GM18505 (cell line): ENCODE results near the gene BICD1.

Experiments used
- ATAC-seq: cut with Tn5 transposase; IDR thresholded peaks from one replicate; pipeline ENCODE4 v1.9.1; 2021; ENCODE audit not compliant: unreplicated experiment
- POLR2A ChIP-seq: IDR thresholded peaks from 4 replicates; pipeline ENCODE4 v1.6.1; 2011; ENCODE audit warnings: borderline replicate concordance; ENCODE audit not compliant: insufficient read depth, insufficient read length; ENCODE audit errors: extremely low read depth

Gene BICD1

DNA sequence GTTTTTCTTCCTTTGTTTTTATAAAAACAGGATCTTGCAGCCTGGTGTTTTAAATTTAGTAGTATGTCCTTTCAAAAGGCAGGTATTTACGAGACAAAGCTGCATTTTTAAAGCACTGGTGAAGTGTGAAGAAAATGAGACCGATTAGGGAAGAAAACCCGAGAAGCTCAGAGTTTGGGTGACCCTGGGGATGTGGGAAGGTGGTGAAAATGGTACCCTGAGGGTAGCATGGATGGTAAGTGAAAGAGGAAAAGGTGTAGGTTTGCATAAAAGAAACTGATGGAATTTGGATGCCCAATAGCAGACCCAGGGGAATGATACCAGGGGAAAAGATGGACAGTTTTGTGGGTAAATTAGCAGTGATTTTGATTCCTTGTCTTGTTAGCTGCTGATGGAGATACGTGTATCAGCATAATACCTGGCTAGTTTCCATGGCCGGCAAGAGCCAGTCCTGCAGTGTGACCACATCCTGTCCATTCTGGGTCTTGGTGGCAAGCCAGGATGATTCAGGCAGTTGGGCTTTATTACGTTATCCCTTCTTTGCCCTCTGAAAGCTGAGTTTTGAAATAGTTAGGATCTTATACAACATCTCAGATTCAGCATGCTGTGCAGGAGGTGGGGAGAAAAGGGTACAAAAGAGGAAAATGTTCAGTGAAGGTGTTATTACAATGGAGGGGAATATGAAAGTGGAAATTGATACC, 8.9 kb downstream of the BICD1 start:
- no peak for ATAC-seq
- no peak for TF ChIP-seq POLR2A

DNA sequence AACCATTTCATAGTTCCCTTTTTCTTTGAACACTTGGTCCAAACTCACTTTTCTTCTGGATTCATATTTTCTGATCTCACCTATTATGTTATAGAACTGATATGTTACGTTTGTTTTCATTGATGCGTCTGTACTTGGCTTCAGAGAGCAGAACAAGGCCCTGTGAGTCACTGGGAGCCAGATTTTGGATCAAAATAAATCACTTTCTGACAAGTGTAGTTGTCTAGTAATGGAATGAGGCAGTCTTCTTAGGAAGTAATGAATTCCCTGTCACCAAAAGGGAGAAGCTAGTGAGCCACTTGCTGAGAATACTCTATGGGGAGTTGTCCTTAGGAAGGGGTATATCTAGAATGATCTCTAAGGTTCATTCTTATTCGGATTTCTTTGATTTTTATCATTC, 10.2 kb downstream of the BICD1 start:
- no peak for TF ChIP-seq POLR2A
- no peak for ATAC-seq

DNA sequence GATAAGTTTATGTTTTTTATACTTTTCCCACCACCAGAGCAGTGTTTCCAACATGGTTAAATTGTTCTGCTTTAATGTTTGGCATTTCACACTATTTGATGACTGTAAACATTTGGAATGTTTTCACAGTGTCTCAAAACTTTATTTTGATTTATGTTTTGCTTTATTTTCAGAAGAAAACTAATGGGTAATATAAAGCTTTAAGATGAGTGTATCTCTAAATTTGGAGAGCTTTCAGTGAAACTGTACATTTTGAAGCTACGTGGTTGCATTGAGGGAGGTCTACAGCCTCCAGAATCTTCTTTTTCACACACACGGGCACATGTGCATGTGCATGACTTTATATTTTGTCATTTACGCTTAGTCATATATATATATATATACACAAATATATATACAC, 10.7 kb downstream of the BICD1 start:
- no peak for TF ChIP-seq POLR2A
- no peak for ATAC-seq

DNA sequence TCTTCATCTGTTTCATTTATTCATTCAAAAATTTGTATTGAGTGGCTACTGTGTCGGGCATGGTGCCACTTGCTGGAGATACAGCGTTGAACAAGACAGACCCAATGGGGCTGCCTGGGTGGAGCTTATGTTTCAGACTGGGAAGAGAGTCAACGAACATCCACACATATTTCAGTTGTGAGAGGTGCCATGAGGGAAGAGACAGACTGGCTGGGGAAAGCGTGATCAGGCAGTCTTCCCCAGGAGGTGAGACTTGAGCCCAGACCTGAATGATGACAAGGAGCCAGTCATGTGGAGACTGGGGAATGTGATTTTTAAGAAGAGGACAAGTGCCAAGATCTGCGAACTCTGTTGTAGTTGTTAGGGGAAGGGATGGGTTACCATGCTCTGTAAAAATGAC, 12.2 kb downstream of the BICD1 start:
- TF ChIP-seq POLR2A = no peak
- ATAC-seq = no peak

DNA sequence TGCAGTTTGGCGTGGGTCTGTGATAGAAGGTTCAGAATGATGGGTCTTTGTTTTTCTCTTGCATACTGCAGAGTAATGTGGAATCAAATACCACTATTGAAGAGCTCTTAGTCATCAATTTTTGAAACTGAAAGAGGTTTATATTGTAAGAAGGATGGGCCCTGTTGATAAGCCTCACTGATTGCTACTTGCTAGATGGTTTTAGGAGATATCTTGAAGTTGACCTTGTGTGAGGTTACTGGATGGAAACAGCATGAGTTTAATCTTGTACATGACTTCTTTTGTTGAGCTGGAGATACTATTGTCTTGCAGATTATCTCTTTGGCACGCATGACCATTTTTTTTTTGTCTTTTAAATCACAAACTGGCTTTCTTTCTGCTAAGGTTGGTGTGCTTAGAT, 13.8 kb downstream of the BICD1 start:
- TF ChIP-seq POLR2A = no peak
- peak; percentile 79 for ATAC-seq

DNA sequence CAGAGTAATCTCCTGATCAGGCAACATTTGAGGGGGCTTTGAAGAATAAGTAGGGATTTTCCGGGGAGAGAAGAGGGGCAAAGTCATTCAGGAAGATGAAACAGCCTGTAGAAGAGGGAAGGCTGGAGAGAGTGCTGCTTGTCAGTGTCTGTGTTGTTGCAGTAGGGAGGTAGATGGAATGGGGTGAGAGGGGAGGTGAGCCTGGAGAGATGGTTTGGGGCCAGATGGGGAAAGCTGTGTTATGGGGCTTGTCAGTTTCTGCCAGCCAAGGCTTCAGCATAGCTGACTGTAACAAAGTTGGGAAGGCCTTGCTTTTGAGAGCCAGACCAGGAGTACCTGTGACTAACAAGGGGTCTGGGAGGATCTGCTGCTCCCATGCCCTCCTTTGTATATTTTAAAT, 18.0 kb downstream of the BICD1 start:
- no peak for TF ChIP-seq POLR2A
- no peak for ATAC-seq

DNA sequence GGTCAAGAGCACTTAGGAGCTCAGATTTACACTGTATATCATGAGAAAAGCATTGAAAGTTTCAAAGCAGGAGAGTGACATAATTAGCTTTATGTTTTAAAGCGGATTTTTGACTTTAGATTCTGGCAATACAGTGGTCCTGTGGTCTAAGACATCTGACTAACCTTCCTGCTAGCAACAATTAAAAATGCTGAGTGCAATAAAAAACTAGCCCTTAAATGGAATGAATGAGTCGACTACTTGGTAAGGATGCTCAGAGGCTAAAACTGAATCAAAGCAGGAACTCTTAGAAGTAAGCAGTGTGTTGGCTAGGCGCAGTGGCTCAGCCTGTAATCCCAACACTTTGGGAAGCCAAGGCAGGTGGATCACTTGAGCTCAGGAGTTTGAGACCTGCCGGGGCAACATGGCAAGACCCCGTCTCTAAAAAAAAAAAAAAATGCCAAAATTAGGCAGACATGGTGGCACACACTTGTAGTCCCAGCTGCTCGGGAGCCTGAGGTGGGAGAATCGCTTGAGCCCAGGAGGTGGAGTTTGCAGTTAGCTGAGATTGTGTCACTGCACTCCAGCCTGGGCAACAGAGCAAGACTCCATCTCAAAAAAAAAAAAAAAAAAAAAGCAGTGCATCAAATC, 18.9 kb downstream of the BICD1 start:
- ATAC-seq = no peak
- TF ChIP-seq POLR2A = no peak

DNA sequence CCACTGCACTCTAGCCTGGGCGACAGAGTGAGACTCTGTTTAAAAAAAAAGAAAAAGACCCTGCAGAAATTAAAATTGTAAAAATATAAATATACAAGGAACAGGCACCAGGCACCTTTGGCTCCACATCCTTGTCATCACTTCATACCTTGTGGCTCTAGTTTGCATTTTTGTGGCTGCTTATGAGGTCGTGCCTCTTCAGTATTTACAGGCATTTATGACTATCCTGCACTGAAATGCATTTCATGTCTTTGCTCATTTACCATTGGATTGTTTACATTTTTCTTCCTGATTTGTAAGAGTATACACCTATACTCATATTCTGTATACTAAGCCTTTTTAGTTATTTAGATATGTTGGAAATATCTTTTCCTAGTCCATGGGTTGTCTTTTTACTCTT, 20.1 kb downstream of the BICD1 start:
- no peak for ATAC-seq
- TF ChIP-seq POLR2A = no peak

DNA sequence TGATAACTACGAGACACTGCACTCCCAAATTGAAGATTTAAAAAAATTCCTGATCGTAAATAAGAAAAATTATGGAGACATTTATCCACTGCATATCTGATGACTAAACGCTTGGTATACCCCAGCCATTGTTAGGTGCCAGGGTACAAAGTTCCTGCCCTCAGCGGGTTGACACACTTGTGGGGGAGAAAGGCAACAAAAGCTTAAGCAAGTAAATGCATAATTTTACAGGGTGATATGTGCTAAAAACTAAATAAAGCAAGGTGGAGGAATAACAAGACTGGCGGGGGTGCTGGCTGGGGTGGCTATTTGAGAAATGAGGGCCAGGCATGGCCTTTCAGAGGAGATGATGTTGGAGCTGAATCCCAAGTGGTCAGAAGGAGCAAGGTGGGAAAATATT, 25.0 kb downstream of the BICD1 start:
- no peak for TF ChIP-seq POLR2A
- no peak for ATAC-seq

DNA sequence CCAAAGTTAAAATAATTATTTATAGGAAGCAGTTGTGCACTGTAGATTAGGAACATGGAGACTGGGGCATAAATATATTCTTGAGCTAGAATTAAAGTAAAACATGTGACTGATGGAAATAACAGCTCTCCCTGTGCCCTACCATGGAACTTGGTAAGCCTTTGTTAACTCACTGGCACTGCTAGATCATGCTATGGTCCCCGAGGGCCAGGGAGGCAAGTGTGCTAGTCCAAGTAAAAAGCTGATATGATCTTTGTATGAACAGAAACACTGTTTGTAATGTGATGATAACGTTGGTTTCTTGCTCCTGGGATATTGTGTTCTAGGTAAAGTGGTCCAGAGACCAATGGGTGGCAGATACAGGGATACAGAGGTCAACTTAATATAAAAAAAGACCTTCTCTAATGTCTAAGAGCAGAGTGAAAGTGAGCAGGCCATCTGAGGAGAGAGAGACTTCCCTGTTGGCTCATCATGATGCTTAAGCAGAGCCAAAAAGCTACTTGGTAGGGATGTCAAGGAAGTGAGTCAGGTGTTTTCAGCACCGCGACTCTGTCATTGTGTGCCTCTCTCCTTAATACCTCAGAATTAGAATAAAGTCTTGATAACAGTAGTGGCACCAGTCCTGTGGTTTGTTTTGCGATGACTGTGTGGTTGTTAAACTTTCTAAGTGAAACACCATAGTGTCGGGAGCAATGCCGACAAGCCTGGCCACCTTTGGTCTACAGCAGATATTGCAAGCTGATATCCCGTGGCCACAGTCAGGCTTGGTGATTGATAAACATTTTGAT, 27.6 kb downstream of the BICD1 start:
- TF ChIP-seq POLR2A = no peak
- ATAC-seq = peak; percentile 71

DNA sequence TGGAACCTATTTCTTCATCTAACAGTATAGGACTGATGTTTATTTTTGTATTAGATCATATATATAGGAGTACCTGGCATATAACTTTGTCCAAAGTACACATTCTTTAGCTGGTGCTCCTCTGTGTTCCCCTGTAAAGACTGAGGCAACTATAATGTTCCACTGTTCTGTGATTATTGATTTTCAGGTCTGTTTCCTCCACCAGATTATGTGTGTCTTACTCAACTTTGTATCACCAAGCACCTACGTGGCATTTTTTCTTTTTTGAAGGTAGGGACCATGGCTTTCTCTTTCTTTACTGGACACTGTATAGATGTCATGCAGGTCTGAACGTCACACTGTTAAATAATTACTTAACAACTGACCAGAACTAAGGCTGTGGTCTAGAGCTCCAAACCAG, 29.3 kb downstream of the BICD1 start:
- no peak for ATAC-seq
- no peak for TF ChIP-seq POLR2A

DNA sequence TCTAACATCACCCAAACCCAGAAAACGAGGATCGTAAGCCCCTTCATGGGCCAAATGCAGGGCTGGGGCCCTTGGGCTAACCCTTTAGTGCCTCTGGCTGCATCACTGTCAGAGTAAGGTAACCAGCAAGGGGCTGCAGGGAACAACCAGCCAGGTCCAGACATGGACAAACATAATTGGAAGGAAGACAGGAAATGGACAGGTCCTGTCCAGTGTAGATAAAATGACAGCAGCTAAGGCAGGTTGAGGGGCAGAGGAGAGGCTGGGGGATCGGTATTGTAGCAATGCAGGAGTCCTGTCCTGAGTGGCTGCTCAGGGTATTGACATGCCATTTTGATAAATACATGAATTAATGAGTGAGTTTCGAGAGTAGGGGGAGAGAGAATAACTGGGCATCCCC, 29.8 kb downstream of the BICD1 start:
- no peak for TF ChIP-seq POLR2A

DNA sequence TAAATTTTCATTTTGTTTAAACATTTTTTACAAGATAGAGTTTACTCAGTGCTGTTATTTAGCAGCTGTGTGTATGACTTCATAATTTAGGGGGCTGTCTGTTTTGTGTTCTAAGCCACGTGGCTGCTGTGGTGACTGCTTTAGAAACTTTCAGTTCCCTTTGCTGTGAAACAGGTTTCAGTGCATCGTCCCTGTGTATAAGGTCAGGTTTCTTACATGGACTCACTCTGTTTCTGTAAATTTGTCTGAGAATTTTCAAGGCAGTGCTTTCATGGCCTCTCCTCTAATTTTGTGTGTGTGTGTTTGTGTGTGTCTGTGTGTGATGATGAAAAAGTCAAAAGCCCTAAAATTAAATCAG, 32.4 kb downstream of the BICD1 start:
- peak; percentile 62 for TF ChIP-seq POLR2A
- peak; percentile 80 for ATAC-seq

More for the DNA sequence above, 29.8 kb downstream of the BICD1 start:
- no peak for ATAC-seq

DNA sequence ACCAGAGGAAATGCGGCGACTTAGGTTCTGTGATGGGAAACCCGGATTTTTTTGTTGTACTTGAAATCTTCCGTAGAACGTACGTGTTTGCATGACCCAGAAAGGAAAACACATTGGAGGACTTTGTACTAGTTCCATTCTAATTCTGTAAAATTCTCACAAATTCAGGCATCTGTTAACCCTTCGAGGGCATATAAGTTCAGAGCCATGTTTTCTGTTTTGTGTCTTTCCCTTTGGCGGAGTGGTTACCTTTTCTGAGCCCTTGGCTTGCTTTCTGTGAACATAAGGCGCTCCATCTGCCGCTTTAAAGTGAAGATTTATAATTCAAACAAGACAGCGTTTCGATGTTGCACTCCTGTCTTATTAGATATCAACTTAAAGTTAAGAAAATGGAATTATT, 34.2 kb downstream of the BICD1 start:
- no peak for ATAC-seq
- no peak for TF ChIP-seq POLR2A
